Uterus (tissue), 4 donors: ENCODE measurements around the gene COQ8B. TPM values are rescaled to one million over a fixed set of nuclear protein-coding genes. Genes with fewer than 3 reads are reported as not detected.

ENCODE experiments used
- DNase-seq, 2 donors: peaks; one replicate each; pipeline ENCODE4 v3.0.0-alpha.2; 2019 to 2020
- H3K27ac ChIP-seq, 2 donors: fragments of 200-600 bp; sonication (generic); 1 replicate in 1 of 2; 2 replicates in 1 of 2; pipeline ENCODE4 v1.5.1; 2016 to 2018
- H3K27me3 ChIP-seq, 2 donors: fragments of 200-600 bp; sonication (generic); one replicate each; pipeline ENCODE4 v1.5.1; 2018 to 2019; ENCODE audit warnings: control low read depth in 1 of 2
- H3K36me3 ChIP-seq, 2 donors: fragments of 200-600 bp; sonication (generic); one replicate each; pipeline ENCODE4 v1.5.1; 2019; ENCODE audit warnings: control low read depth in 1 of 2
- H3K4me1 ChIP-seq, 2 donors: fragments of 200-600 bp; sonication (generic); one replicate each; pipeline ENCODE4 v1.5.1; 2018 to 2019; ENCODE audit warnings: control low read depth in 1 of 2
- H3K4me3 ChIP-seq, 2 donors: fragments of 200-600 bp; sonication (generic); 1 replicate in 1 of 2; 2 replicates in 1 of 2; pipeline ENCODE4 v1.5.1; 2018 to 2019; ENCODE audit warnings: mild to moderate bottlenecking in 1 of 2
- H3K9me3 ChIP-seq, 2 donors: fragments of 200-600 bp; sonication (generic); one replicate each; pipeline ENCODE4 v1.5.1; 2019; ENCODE audit warnings: control low read depth in 1 of 2
- POLR2A ChIP-seq, 2 donors: fragments of 450-650 bp; IDR thresholded peaks; one replicate each; pipeline ENCODE4 v1.6.1; 2016; ENCODE audit warnings: antibody characterized with exemption in 2 of 2, mild to moderate bottlenecking in 1 of 2, moderate library complexity in 1 of 2
- intact Hi-C: fragments of 100-400 bp; cut with DNase I; formaldehyde crosslinking; loops from one replicate; pipeline ENCODE4 v1.15.1; 2023; ENCODE audit warnings: low total_unique reads
- total RNA-seq, 4 donors: library from RNA; depleted of rRNA in 3 of 4; stranded (reverse); fragments of >200 nt in 3 of 4; gene quantifications; one replicate each; pipeline versions ENCODE4 v1.1.0 to v1.2.4, GENCODE V29; 2014 to 2023
- TF ChIP-seq, protein P1 (sequence below), 4 experiments: fragments of 200-600 bp in 2 of 4; fragments of 450-650 bp in 2 of 4; sonication (generic) in 2 of 4; IDR thresholded peaks; one replicate each; pipeline ENCODE4 v1.5.1; 2016 to 2019; ENCODE audit warnings: antibody characterized with exemption in 4 of 4, mild to moderate bottlenecking in 2 of 4, moderate library complexity in 1 of 4
- donor health status: DM: yes; HTN: yes; CAD: no.

COQ8B gene
- total RNA-seq, 4 donors from 2014 or later: 9.7 to 51.8 (median 35.6) TPM

DNA sequence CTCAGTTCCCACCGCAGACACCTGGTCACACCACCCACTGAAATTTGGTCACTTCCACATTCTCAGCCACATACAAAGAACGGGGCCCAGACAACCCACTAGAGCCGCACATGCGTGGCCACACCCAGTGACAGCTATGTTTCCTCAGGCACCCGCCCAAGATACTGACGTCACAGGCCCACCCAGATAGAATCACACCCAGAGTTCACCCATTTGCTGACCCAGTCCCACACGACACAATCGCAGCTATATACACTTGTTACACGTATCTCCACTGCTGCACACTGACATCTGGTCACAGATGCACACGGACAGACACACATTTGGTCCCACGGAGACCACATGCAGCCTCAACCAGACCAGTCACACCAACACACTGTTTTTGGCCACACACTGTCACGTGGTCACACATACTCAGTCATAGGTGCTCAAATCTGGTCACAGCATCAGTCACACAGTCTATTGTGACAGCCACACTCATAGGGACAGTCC is 29.1 kb downstream of the COQ8B start:
- TF ChIP-seq POLR2A (IDR thresholded peaks at IDR 0.05): no peak
- TF ChIP-seq, protein P1, sequence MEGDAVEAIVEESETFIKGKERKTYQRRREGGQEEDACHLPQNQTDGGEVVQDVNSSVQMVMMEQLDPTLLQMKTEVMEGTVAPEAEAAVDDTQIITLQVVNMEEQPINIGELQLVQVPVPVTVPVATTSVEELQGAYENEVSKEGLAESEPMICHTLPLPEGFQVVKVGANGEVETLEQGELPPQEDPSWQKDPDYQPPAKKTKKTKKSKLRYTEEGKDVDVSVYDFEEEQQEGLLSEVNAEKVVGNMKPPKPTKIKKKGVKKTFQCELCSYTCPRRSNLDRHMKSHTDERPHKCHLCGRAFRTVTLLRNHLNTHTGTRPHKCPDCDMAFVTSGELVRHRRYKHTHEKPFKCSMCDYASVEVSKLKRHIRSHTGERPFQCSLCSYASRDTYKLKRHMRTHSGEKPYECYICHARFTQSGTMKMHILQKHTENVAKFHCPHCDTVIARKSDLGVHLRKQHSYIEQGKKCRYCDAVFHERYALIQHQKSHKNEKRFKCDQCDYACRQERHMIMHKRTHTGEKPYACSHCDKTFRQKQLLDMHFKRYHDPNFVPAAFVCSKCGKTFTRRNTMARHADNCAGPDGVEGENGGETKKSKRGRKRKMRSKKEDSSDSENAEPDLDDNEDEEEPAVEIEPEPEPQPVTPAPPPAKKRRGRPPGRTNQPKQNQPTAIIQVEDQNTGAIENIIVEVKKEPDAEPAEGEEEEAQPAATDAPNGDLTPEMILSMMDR (IDR thresholded peaks at IDR 0.05): no peak
- no peaks in the 10 kb centered on the region for H3K9me3 ChIP-seq
- no peak overlapping the region for H3K4me3 ChIP-seq
- no peaks in the 10 kb centered on the region for H3K36me3 ChIP-seq
- H3K27me3 ChIP-seq: no peaks in the 10 kb centered on the region
- intact Hi-C loops: no loop called here
- peaks cover 0 to 8% of the 10 kb centered on the region in 2 donors for H3K4me1 ChIP-seq
- peak; percentile 85 to 87 for DNase-seq
- peak overlapping the region; percentile 41 to 65 for H3K27ac ChIP-seq

DNA sequence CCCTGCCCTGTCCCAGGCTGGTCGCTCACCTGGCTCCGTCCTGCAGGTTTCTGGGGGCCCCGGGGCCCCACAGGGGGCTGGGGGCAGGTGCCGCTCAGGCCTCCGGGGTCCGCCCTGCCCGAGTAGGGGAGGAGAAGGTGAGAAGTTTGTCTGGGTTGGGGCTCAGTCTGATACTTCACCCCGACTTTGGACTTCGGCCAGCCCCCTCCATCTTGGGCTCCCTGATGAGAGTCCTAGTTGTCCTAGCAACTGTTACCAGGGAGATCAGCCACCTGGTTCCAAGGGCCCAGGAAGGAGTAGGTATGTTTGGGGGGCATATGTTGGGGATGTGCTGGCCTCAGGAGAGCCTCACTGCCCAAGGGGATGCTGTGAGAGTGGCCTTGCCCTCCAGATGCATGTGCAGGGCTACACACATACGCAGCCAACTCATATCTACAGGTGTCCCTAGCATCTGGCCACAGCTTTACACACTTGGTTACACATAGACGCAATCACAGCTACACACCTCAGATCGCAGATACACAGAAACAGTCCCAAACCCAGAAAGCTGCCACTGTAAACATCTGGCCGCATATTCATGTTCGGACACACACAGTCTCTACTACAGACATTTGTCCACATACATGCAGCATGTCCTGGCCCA is 29.7 kb downstream of the COQ8B start:
- Histone ChIP-seq H3K27ac (peak overlapping the region; percentile 31 to 65), H3K27me3 (no peaks in the 10 kb centered on the region), H3K36me3 (no peaks in the 10 kb centered on the region), H3K9me3 (no peaks in the 10 kb centered on the region), H3K4me1 (peaks cover 0 to 7% of the 10 kb centered on the region in 2 donors), H3K4me3 (no peak overlapping the region)
- TF ChIP-seq, protein P1 (IDR thresholded peaks at IDR 0.05): no peak
- TF ChIP-seq POLR2A (IDR thresholded peaks at IDR 0.05): no peak
- intact Hi-C loops: no loop called here
- no peak for DNase-seq

DNA sequence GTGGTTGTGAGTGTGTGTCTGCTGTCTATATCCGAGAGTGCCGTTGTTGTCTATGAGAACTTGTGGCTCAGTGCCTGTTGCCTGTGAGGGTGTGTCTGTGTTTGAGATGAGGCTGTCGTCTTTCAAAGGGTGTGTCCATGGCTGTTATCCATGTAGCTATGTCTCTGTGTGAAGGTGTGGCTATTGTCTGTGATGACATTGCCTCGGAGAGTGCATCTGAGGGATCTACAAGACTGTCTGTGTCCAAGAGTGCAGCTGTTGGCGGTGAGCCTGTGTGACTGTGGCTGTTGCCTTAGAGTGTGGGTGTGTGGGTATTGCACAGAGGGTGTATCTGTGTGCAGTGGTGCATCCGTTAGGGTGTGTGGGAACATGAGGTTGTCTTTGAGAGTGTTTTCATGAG is 31.1 kb downstream of the COQ8B start:
- no peak for DNase-seq
- Histone ChIP-seq H3K4me3 (no peak overlapping the region), H3K4me1 (no peaks in the 10 kb centered on the region), H3K27ac (no peak overlapping the region), H3K36me3 (no peaks in the 10 kb centered on the region), H3K27me3 (no peaks in the 10 kb centered on the region), H3K9me3 (no peaks in the 10 kb centered on the region)
- no peak for TF ChIP-seq POLR2A (IDR thresholded peaks at IDR 0.05)
- TF ChIP-seq, protein P1 (IDR thresholded peaks at IDR 0.05): no peak
- intact Hi-C loops: no loop called here

DNA sequence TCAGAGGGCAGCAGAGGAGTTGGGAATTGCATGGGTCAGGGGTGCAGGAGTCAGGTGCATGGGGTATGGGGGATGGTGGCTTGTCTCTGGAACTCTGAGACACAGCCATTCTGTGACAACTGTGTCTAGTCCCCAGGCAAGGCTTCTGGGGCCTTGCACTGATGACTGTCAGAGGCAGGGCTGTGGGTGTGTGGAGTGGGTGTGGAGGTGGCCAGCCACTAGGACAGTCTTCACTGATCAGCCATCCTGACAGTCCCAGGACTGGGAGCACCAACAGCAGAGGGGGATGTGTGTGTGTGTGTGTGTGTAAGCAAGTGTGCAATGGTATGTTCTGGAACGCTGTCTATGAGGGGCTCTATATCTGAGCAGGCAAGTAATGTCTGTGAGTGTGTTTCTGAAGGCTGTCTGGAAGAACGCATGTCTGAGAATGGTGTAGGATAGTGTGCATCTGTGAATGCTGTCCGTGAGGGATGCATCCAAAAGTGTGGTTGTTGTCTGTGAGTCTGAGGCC is 31.6 kb downstream of the COQ8B start:
- H3K27me3 ChIP-seq: no peaks in the 10 kb centered on the region
- H3K36me3 ChIP-seq: no peaks in the 10 kb centered on the region
- intact Hi-C loops: no loop called here

DNA sequence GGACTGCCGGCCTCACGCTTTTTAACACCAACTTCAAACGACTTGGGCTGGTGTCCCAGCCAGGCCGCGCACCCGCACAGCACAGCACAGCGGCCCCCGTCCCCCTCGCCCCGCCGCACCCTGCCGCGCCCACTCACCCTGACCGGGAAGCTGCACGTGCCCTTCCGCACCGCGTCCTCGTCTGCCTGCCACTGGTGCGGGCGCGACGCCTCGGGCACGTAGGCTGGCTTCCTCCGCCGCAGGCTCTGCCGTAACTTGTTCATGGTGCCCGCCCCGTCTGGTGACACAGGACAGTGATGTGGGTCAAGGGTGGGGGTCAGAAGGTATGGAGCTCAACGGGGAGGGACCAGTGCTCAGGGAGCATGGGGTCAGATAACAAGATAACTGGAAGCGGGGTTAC is 32.4 kb downstream of the COQ8B start:
- Histone ChIP-seq H3K4me1 (no peaks in the 10 kb centered on the region), H3K4me3 (no peak overlapping the region), H3K36me3 (no peaks in the 10 kb centered on the region), H3K27ac (no peak overlapping the region), H3K9me3 (no peaks in the 10 kb centered on the region), H3K27me3 (no peaks in the 10 kb centered on the region)
- no peak for DNase-seq
- TF ChIP-seq POLR2A (IDR thresholded peaks at IDR 0.05): no peak
- TF ChIP-seq, protein P1 (IDR thresholded peaks at IDR 0.05): no peak
- intact Hi-C loops: no loop called here

More for the DNA sequence above, 31.6 kb downstream of the COQ8B start:
- Histone ChIP-seq H3K4me3 (no peak overlapping the region), H3K9me3 (no peaks in the 10 kb centered on the region), H3K27ac (no peak overlapping the region), H3K4me1 (no peaks in the 10 kb centered on the region)
- no peak for TF ChIP-seq POLR2A (IDR thresholded peaks at IDR 0.05)
- TF ChIP-seq, protein P1 (IDR thresholded peaks at IDR 0.05): no peak
- no peak for DNase-seq
